ENCODE data around the gene PIGT. TPM values are rescaled to one million over a fixed set of nuclear protein-coding genes. Genes with fewer than 3 reads are reported as not detected.
A peak's percentile ranks its signal among the peaks of the same experiment; 100 is the strongest.

PIGT gene
- total RNA-seq, 1 donor from 2014 or later: 80.6 TPM

DNA sequence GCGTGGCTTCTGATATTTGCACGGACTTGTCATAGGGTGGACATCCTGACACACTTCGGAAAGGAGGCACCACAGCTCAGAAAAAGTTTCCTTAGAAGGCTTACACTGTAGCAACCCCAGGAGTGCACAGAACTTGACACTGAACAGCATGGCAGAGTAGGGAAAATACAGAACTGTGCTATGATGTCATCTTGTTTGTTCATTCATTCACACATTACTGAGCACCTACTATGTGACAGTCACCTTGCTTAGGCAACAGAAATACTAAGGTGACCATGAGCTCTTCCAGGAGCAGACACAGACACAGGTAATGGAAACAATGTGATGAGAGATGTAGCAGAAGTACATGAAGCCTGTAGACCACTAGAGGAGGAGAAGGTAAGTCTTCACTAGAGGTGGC is 2.5 kb upstream of the PIGT start:
- H3K36me3 Mint-ChIP-seq: no peaks in the 10 kb centered on the region
- H3K27ac Mint-ChIP-seq: no peak overlapping the region
- H3K4me3 Mint-ChIP-seq: no peak overlapping the region
- peaks cover 14% of the 10 kb centered on the region for H3K4me1 Mint-ChIP-seq (ENCODE audit: unreplicated experiment)
- no peak for DNase-seq (ENCODE audit: extremely low spot score, unreplicated experiment)
- no peak for TF ChIP-seq CTCF (conservative IDR thresholded peaks at IDR 0.05)
- H3K27me3 Mint-ChIP-seq: peaks cover 2% of the 10 kb centered on the region
- H3K9me3 Mint-ChIP-seq: no peaks in the 10 kb centered on the region

GRCh38 chr20:45416917-45417316 is 976 bp downstream of the PIGT start:
- H3K27me3 Mint-ChIP-seq: no peaks in the 10 kb centered on the region
- H3K9me3 Mint-ChIP-seq: no peaks in the 10 kb centered on the region
- no peak for TF ChIP-seq CTCF (conservative IDR thresholded peaks at IDR 0.05)
- peaks cover 14% of the 10 kb centered on the region for H3K4me1 Mint-ChIP-seq (ENCODE audit: unreplicated experiment)
- DNase-seq (ENCODE audit: extremely low spot score, unreplicated experiment): peak; percentile 6
- H3K27ac Mint-ChIP-seq: no peak overlapping the region
- H3K4me3 Mint-ChIP-seq: peak overlapping the region; percentile 97
- peaks cover 10% of the 10 kb centered on the region for H3K36me3 Mint-ChIP-seq

DNA sequence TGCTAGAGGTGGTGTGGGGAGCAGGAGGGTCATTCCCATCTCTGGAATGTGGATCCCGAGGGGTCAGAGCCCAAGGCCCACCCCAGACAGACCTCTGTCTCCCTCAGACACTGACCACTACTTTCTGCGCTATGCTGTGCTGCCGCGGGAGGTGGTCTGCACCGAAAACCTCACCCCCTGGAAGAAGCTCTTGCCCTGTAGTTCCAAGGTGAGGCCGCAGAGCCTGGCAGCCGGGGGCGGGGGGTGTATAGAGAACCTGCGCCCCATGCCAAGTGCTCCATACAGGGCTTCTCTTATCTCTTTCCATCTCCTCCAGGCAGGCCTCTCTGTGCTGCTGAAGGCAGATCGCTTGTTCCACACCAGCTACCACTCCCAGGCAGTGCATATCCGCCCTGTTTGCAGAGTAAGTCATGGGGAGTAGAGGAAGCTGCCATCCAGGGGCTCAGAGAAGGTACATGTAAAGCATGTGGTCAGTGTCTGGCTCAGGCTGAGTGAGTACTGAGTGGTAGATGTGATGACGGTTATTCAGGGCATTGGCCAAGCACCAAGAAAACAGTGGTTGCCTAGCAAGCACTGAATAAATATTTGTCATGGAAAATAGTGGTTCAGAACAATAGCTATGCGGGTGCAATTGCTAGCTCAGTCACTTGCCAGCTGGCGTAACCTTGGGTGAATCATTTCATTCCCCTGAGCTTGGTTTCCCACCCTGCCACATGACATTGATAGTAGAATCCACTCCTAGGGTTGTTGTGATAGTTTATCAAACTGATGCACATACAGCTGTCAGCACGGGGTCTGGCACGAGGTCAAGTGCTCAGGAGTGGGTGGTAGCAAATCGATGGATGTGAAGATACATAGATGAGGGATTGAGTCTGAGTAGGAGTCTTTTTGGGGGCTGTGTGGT is 3.5 kb downstream of the PIGT start:
- no peaks in the 10 kb centered on the region for H3K27me3 Mint-ChIP-seq
- no peak for TF ChIP-seq CTCF (conservative IDR thresholded peaks at IDR 0.05)
- peaks cover 12% of the 10 kb centered on the region for H3K36me3 Mint-ChIP-seq
- H3K4me3 Mint-ChIP-seq: peak overlapping the region; percentile 71
- peak overlapping the region; percentile 58 for H3K27ac Mint-ChIP-seq
- peaks cover 14% of the 10 kb centered on the region for H3K4me1 Mint-ChIP-seq (ENCODE audit: unreplicated experiment)
- no peak for DNase-seq (ENCODE audit: extremely low spot score, unreplicated experiment)
- no peaks in the 10 kb centered on the region for H3K9me3 Mint-ChIP-seq

GRCh38 chr20:45420125-45420524 is 4.2 kb downstream of the PIGT start:
- peaks cover 13% of the 10 kb centered on the region for H3K4me1 Mint-ChIP-seq (ENCODE audit: unreplicated experiment)
- TF ChIP-seq CTCF (conservative IDR thresholded peaks at IDR 0.05): no peak

DNA sequence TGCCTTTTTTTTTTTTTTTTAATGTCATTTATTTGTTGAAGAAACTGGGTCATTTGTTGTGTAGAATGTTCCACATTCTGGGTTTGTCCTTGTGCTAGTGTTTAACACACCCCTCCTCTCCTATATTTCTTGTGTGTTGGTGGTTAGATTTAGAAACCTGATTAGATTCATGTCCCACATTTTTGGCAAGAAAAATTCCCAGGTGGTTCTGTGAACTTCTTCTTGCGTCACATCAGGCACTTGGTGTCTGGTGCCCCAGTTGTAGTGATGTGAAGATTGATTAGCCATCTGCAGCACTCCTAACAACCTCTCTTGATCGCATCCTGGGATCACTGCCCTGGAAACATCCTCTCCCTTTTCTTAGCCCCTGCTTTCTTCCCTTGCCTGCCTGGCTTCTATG is 7.8 kb downstream of the PIGT start:
- H3K36me3 Mint-ChIP-seq: peaks cover 19% of the 10 kb centered on the region
- no peak overlapping the region for H3K27ac Mint-ChIP-seq
- no peaks in the 10 kb centered on the region for H3K27me3 Mint-ChIP-seq
- no peaks in the 10 kb centered on the region for H3K9me3 Mint-ChIP-seq
- DNase-seq (ENCODE audit: extremely low spot score, unreplicated experiment): no peak
- TF ChIP-seq CTCF (conservative IDR thresholded peaks at IDR 0.05): no peak
- no peaks in the 10 kb centered on the region for H3K4me1 Mint-ChIP-seq (ENCODE audit: unreplicated experiment)
- no peak overlapping the region for H3K4me3 Mint-ChIP-seq

More at GRCh38 chr20:45420125-45420524, 4.2 kb downstream of the PIGT start:
- Mint-ChIP-seq H3K36me3 (peaks cover 15% of the 10 kb centered on the region), H3K27ac (no peak overlapping the region), H3K9me3 (no peaks in the 10 kb centered on the region), H3K4me3 (peak overlapping the region; percentile 20), H3K27me3 (no peaks in the 10 kb centered on the region)
- no peak for DNase-seq (ENCODE audit: extremely low spot score, unreplicated experiment)
